WTC11 (cell line): ENCODE results near the gene CNTN5. TPM values are rescaled to one million over a fixed set of nuclear protein-coding genes. Genes with fewer than 3 reads are reported as not detected.

Source experiments
- ATAC-seq: fragments of 200-7000 bp; cut with Tn5 transposase; 2 replicates; pipeline ENCODE4 v1.10.0; 2021; ENCODE audit warnings: mild to moderate bottlenecking, moderate library complexity
- CTCF ChIA-PET: fragments of 300-600 bp; sonication (Branson Sonifier 250); formaldehyde crosslinking; loops from one replicate; lab custom pipeline; 2021; ENCODE audit warnings: antibody characterized with exemption; lab: Charles Lee
- POLR2A ChIA-PET: fragments of 350-600 bp; sonication (Branson Sonifier 250); formaldehyde crosslinking; loops from one replicate; lab custom pipeline; 2021; ENCODE audit warnings: antibody characterized with exemption; lab: Charles Lee
- DNase-seq: peaks from one replicate; pipeline ENCODE4 v3.0.0; 2021; ENCODE audit warnings: low spot score
- H3K27ac Mint-ChIP-seq: 2 replicates; pipeline ENCODE4 v1.8.0; 2021; ENCODE audit warnings: mixed read lengths
- H3K27me3 Mint-ChIP-seq: 2 replicates; pipeline ENCODE4 v1.8.0; 2021; ENCODE audit warnings: low read depth, mild to moderate bottlenecking, moderate library complexity, mixed read lengths
- H3K36me3 Mint-ChIP-seq: 2 replicates; pipeline ENCODE4 v1.8.0; 2021; ENCODE audit warnings: mixed read lengths
- H3K4me1 Mint-ChIP-seq: 2 replicates; pipeline ENCODE4 v1.8.0; 2022; ENCODE audit warnings: mixed read lengths
- H3K4me3 Mint-ChIP-seq: 2 replicates; pipeline ENCODE4 v1.8.0; 2021; ENCODE audit warnings: mild to moderate bottlenecking, moderate library complexity, mixed read lengths
- H3K9me3 Mint-ChIP-seq: 2 replicates; pipeline ENCODE4 v1.8.0; 2021; ENCODE audit warnings: mixed read lengths
- ARID4B ChIP-seq: sonication (generic); formaldehyde crosslinking; IDR thresholded peaks from 2 replicates; pipeline ENCODE4 v1.8.0; 2023; ENCODE audit warnings: missing genetic modification reagents, mild to moderate bottlenecking, borderline replicate concordance
- CBFB ChIP-seq: sonication (generic); formaldehyde crosslinking; IDR thresholded peaks from 2 replicates; pipeline ENCODE4 v1.8.1; 2022; ENCODE audit warnings: mild to moderate bottlenecking, low read depth, missing genetic modification reagents
- CDX4 ChIP-seq: fragments of 250-450 bp; sonication (Bioruptor Pico); IDR thresholded peaks from 2 replicates; pipeline ENCODE4 v1.9.0; 2021; ENCODE audit warnings: moderate library complexity, mild to moderate bottlenecking, inconsistent platforms, borderline replicate concordance
- CREB1 ChIP-seq: sonication (generic); formaldehyde crosslinking; IDR thresholded peaks from 2 replicates; pipeline ENCODE4 v1.8.0; 2023; ENCODE audit warnings: mild to moderate bottlenecking, missing genetic modification reagents
- EMX1 ChIP-seq: fragments of 250-450 bp; sonication (Bioruptor Pico); IDR thresholded peaks from 2 replicates; pipeline ENCODE4 v1.8.0; 2021; ENCODE audit warnings: mild to moderate bottlenecking
- FOXK1 ChIP-seq: sonication (generic); formaldehyde crosslinking; IDR thresholded peaks from 2 replicates; pipeline ENCODE4 v1.8.0; 2022; ENCODE audit warnings: mild to moderate bottlenecking, moderate library complexity, missing genetic modification reagents
- FOXP1 ChIP-seq: sonication (generic); formaldehyde crosslinking; IDR thresholded peaks from 2 replicates; pipeline ENCODE4 v1.8.0; 2022; ENCODE audit warnings: missing genetic modification reagents, mild to moderate bottlenecking, moderate library complexity, borderline replicate concordance
- GRHL2 ChIP-seq: fragments of 250-450 bp; sonication (Bioruptor Pico); IDR thresholded peaks from 2 replicates; pipeline ENCODE4 v1.8.0; 2022; ENCODE audit warnings: mild to moderate bottlenecking, moderate library complexity; ENCODE audit not compliant: insufficient replicate concordance, severe bottlenecking
- MXD4 ChIP-seq: fragments of 250-450 bp; sonication (Bioruptor Pico); IDR thresholded peaks from 2 replicates; pipeline ENCODE4 v1.8.0; 2021; ENCODE audit warnings: mild to moderate bottlenecking, moderate library complexity, borderline replicate concordance
- NR3C1 ChIP-seq: sonication (generic); formaldehyde crosslinking; conservative IDR thresholded peaks from 2 replicates; pipeline ENCODE4 v1.8.1; 2023; ENCODE audit warnings: low read depth, mild to moderate bottlenecking, missing genetic modification reagents
- PRRX2 ChIP-seq: fragments of 250-450 bp; sonication (Bioruptor Pico); IDR thresholded peaks from 2 replicates; pipeline ENCODE4 v1.8.0; 2021; ENCODE audit warnings: mild to moderate bottlenecking
- RORB ChIP-seq: fragments of 250-450 bp; sonication (Bioruptor Pico); IDR thresholded peaks from 2 replicates; pipeline ENCODE4 v1.9.0; 2021; ENCODE audit warnings: mild to moderate bottlenecking
- SMAD3 ChIP-seq: sonication (generic); formaldehyde crosslinking; IDR thresholded peaks from 2 replicates; pipeline ENCODE4 v1.8.0; 2022; ENCODE audit warnings: missing genetic modification reagents, mild to moderate bottlenecking, borderline replicate concordance
- TEAD4 ChIP-seq: sonication (generic); formaldehyde crosslinking; IDR thresholded peaks from 2 replicates; pipeline ENCODE4 v1.8.0; 2022; ENCODE audit warnings: mild to moderate bottlenecking, missing genetic modification reagents
- ZMAT4 ChIP-seq: fragments of 250-450 bp; sonication (Bioruptor Pico); IDR thresholded peaks from 2 replicates; pipeline ENCODE4 v1.9.0; 2021; ENCODE audit warnings: mild to moderate bottlenecking
- ZNF138 ChIP-seq: sonication (generic); formaldehyde crosslinking; conservative IDR thresholded peaks from 2 replicates; pipeline ENCODE4 v1.8.1; 2022; ENCODE audit warnings: mild to moderate bottlenecking, moderate library complexity, missing genetic modification reagents
- ZNF219 ChIP-seq: sonication (generic); formaldehyde crosslinking; IDR thresholded peaks from 2 replicates; pipeline ENCODE4 v1.8.0; 2023; ENCODE audit warnings: missing genetic modification reagents, mild to moderate bottlenecking, borderline replicate concordance
- ZNF232 ChIP-seq: sonication (generic); formaldehyde crosslinking; IDR thresholded peaks from 2 replicates; pipeline ENCODE4 v1.8.0; 2022; ENCODE audit warnings: mild to moderate bottlenecking, missing genetic modification reagents
- ZNF263 ChIP-seq: sonication (generic); formaldehyde crosslinking; IDR thresholded peaks from 2 replicates; pipeline ENCODE4 v1.8.1; 2022; ENCODE audit warnings: low read depth, mild to moderate bottlenecking, moderate library complexity, missing genetic modification reagents
- ZNF317 ChIP-seq: sonication (generic); formaldehyde crosslinking; IDR thresholded peaks from 2 replicates; pipeline ENCODE4 v1.8.1; 2023; ENCODE audit warnings: low read depth, mild to moderate bottlenecking, moderate library complexity, missing genetic modification reagents, borderline replicate concordance
- ZNF416 ChIP-seq: fragments of 250-450 bp; sonication (Bioruptor Pico); IDR thresholded peaks from 2 replicates; pipeline ENCODE4 v1.9.0; 2021; ENCODE audit warnings: mild to moderate bottlenecking, inconsistent platforms
- total RNA-seq: library from RNA; stranded (reverse); gene quantifications from 3 replicates; pipeline ENCODE4 v1.2.3, GENCODE V29; 2021
- TF ChIP-seq, protein P1 (sequence below): sonication (generic); formaldehyde crosslinking; IDR thresholded peaks from 2 replicates; pipeline ENCODE4 v1.8.0; 2022; ENCODE audit warnings: missing genetic modification reagents
- TF ChIP-seq, protein P2 (sequence below): sonication (generic); formaldehyde crosslinking; IDR thresholded peaks from 2 replicates; pipeline ENCODE4 v1.8.0; 2022; ENCODE audit warnings: mild to moderate bottlenecking, missing genetic modification reagents

CNTN5 gene
- total RNA-seq, 1 experiment from 2014 or later, result 0.07 TPM

DNA sequence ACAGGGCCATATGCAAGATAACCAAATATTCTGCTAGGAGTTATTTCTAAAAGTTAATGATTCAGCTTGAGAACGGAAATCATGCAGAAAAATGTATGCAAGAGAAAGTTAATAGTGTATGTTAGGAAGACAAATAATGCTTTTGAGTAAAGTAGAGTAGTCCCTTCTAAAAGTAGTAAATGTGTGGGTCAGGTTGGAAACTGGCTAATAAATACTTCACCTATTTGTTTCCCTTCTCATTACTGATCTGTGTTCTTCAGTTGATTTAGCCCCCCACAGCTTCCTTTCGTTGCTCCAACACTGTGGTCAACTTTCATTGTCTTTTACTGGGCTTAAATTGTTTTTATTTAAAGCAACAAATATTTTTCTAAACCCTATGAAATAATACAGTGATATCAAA, 444.2 kb downstream of the CNTN5 start (continued):
- no peak for TF ChIP-seq ARID4B (CRISPR knock-in tag)
- no peak for TF ChIP-seq PRRX2
- TF ChIP-seq ZMAT4 (CRISPR knock-in tag), result no peak
- no peak for TF ChIP-seq GRHL2 (CRISPR knock-in tag)
- no peak for TF ChIP-seq NR3C1

GRCh38 chr11:99489581-99489980, 468.8 kb downstream of the CNTN5 start:
- ChIA-PET POLR2A (no interaction called here), CTCF (no interaction called here)
- Mint-ChIP-seq H3K27ac (no peak overlapping the region), H3K9me3 (peaks cover 7% of the 10 kb centered on the region; the same call in 1 of the 2 replicates), H3K36me3 (no peaks in the 10 kb centered on the region), H3K27me3 (no peaks in the 10 kb centered on the region), H3K4me3 (no peak overlapping the region), H3K4me1 (peaks cover 5% of the 10 kb centered on the region)
- no peak for DNase-seq
- no peak for ATAC-seq
- no peak for TF ChIP-seq CREB1 (CRISPR knock-in tag)
- TF ChIP-seq RORB, result no peak
- TF ChIP-seq TEAD4 (CRISPR knock-in tag), result no peak
- TF ChIP-seq, protein P1, sequence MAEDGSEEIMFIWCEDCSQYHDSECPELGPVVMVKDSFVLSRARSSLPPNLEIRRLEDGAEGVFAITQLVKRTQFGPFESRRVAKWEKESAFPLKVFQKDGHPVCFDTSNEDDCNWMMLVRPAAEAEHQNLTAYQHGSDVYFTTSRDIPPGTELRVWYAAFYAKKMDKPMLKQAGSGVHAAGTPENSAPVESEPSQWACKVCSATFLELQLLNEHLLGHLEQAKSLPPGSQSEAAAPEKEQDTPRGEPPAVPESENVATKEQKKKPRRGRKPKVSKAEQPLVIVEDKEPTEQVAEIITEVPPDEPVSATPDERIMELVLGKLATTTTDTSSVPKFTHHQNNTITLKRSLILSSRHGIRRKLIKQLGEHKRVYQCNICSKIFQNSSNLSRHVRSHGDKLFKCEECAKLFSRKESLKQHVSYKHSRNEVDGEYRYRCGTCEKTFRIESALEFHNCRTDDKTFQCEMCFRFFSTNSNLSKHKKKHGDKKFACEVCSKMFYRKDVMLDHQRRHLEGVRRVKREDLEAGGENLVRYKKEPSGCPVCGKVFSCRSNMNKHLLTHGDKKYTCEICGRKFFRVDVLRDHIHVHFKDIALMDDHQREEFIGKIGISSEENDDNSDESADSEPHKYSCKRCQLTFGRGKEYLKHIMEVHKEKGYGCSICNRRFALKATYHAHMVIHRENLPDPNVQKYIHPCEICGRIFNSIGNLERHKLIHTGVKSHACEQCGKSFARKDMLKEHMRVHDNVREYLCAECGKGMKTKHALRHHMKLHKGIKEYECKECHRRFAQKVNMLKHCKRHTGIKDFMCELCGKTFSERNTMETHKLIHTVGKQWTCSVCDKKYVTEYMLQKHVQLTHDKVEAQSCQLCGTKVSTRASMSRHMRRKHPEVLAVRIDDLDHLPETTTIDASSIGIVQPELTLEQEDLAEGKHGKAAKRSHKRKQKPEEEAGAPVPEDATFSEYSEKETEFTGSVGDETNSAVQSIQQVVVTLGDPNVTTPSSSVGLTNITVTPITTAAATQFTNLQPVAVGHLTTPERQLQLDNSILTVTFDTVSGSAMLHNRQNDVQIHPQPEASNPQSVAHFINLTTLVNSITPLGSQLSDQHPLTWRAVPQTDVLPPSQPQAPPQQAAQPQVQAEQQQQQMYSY, result no peak
- TF ChIP-seq ZNF416, result no peak
- no peak for TF ChIP-seq ZNF219 (CRISPR knock-in tag)
- no peak for TF ChIP-seq ZNF232
- TF ChIP-seq CBFB, result no peak
- no peak for TF ChIP-seq FOXP1 (CRISPR knock-in tag)
- TF ChIP-seq SMAD3 (CRISPR knock-in tag), result no peak
- no peak for TF ChIP-seq EMX1 (CRISPR knock-in tag)

DNA sequence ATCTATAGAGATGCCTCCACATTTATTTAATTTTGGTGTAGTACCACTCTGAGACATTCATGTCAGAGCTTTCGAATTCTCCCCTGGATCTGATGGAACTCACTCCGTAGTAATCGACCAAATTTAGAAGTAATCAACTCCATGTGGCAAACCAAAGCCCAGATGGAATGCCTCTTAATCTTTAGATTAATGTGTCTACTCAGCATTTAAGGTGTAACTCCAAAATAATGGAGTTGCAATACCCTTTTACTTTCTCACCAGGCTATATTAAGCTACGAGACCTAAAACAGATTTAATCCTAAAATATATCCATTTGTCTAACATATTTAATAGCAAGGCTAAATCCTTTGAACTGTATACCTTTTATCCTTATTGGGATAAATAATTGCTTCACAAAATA, 473.3 kb downstream of the CNTN5 start:
- CTCF ChIA-PET, result no interaction called here
- ATAC-seq (no peak), DNase-seq (no peak)
- no peaks in the 10 kb centered on the region for H3K27me3 Mint-ChIP-seq
- H3K4me1 Mint-ChIP-seq, result peaks cover 5% of the 10 kb centered on the region
- H3K27ac Mint-ChIP-seq, result no peak overlapping the region
- no peak overlapping the region for H3K4me3 Mint-ChIP-seq
- POLR2A ChIA-PET, result no interaction called here
- no peaks in the 10 kb centered on the region for H3K36me3 Mint-ChIP-seq
- peaks cover 7% of the 10 kb centered on the region; the same call in 1 of the 2 replicates for H3K9me3 Mint-ChIP-seq
- TF ChIP-seq ZMAT4 (CRISPR knock-in tag) (no peak), ZNF263 (CRISPR knock-in tag) (no peak), ZNF138 (CRISPR knock-in tag) (no peak), FOXK1 (no peak), CDX4 (no peak), CBFB (no peak), MXD4 (CRISPR knock-in tag) (no peak), ZNF317 (CRISPR knock-in tag) (no peak)
- TF ChIP-seq, protein P2, sequence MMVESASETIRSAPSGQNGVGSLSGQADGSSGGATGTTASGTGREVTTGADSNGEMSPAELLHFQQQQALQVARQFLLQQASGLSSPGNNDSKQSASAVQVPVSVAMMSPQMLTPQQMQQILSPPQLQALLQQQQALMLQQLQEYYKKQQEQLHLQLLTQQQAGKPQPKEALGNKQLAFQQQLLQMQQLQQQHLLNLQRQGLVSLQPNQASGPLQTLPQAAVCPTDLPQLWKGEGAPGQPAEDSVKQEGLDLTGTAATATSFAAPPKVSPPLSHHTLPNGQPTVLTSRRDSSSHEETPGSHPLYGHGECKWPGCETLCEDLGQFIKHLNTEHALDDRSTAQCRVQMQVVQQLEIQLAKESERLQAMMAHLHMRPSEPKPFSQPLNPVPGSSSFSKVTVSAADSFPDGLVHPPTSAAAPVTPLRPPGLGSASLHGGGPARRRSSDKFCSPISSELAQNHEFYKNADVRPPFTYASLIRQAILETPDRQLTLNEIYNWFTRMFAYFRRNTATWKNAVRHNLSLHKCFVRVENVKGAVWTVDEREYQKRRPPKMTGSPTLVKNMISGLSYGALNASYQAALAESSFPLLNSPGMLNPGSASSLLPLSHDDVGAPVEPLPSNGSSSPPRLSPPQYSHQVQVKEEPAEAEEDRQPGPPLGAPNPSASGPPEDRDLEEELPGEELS (CRISPR knock-in tag), result no peak
